ENCODE data around the gene GLB1L.

GLB1L gene

GRCh38 chr2:219214141-219214540 is 31.1 kb downstream of the GLB1L start:
- H3K9me3 ChIP-seq (ENCODE audit: insufficient read depth, low read length) = no peaks in the 10 kb centered on the region
- H3F3A ChIP-seq (ENCODE audit: insufficient read depth) = no peaks in the 10 kb centered on the region
- H3K36me3 ChIP-seq (ENCODE audit: low read length) = no peaks in the 10 kb centered on the region
- no peaks in the 10 kb centered on the region for H4K20me1 ChIP-seq (ENCODE audit: low read depth, low read length)
- no peak overlapping the region for H3K27ac ChIP-seq (ENCODE audit: low read depth, low read length)
- H3K9ac ChIP-seq (ENCODE audit: low read length) = no peak overlapping the region
- H3K4me2 ChIP-seq (ENCODE audit: low read depth, low read length, poor library complexity, severe bottlenecking) = no peak overlapping the region
- H3K9me2 ChIP-seq (replicated peaks; ENCODE audit: insufficient read depth, low read length) = no peaks in the 10 kb centered on the region
- no peaks in the 10 kb centered on the region for H3K79me2 ChIP-seq (ENCODE audit: insufficient read depth, low read length)
- no peaks in the 10 kb centered on the region for H3K27me3 ChIP-seq (ENCODE audit: low read length)
- H3K4me3 ChIP-seq (ENCODE audit: insufficient read depth, low read length, poor library complexity, severe bottlenecking) = no peak overlapping the region
- H2AFZ ChIP-seq (ENCODE audit: low read depth, low read length, severe bottlenecking) = no peak overlapping the region
- TF ChIP-seq CTCF (IDR thresholded peaks at IDR 0.05; ENCODE audit: insufficient read depth, low read length, poor library complexity, severe bottlenecking) (no peak), EZH2phosphoT487 (conservative IDR thresholded peaks at IDR 0.05; ENCODE audit: low read length) (no peak)

GRCh38 chr2:219213486-219214071 is 31.7 kb downstream of the GLB1L start:
- Histone ChIP-seq H3K79me2 (ENCODE audit: insufficient read depth, low read length) (no peaks in the 10 kb centered on the region), H3K9ac (ENCODE audit: low read length) (no peak overlapping the region), H2AFZ (ENCODE audit: low read depth, low read length, severe bottlenecking) (no peak overlapping the region), H3K27me3 (ENCODE audit: low read length) (no peaks in the 10 kb centered on the region), H3K27ac (ENCODE audit: low read depth, low read length) (no peak overlapping the region), H3K36me3 (ENCODE audit: low read length) (no peaks in the 10 kb centered on the region), H4K20me1 (ENCODE audit: low read depth, low read length) (no peaks in the 10 kb centered on the region), H3K4me2 (ENCODE audit: low read depth, low read length, poor library complexity, severe bottlenecking) (no peak overlapping the region), H3K9me3 (ENCODE audit: insufficient read depth, low read length) (no peaks in the 10 kb centered on the region), H3F3A (ENCODE audit: insufficient read depth) (no peaks in the 10 kb centered on the region), H3K4me3 (ENCODE audit: insufficient read depth, low read length, poor library complexity, severe bottlenecking) (no peak overlapping the region), H3K9me2 (replicated peaks; ENCODE audit: insufficient read depth, low read length) (no peaks in the 10 kb centered on the region)
- no peak for TF ChIP-seq CTCF (IDR thresholded peaks at IDR 0.05; ENCODE audit: insufficient read depth, low read length, poor library complexity, severe bottlenecking)
- no peak for TF ChIP-seq EZH2phosphoT487 (conservative IDR thresholded peaks at IDR 0.05; ENCODE audit: low read length)

- Histone ChIP-seq H3K79me2 (ENCODE audit: insufficient read depth, low read length) (no peaks in the 10 kb centered on the region), H3K36me3 (ENCODE audit: low read length) (no peaks in the 10 kb centered on the region), H2AFZ (ENCODE audit: low read depth, low read length, severe bottlenecking) (no peak overlapping the region), H3K27ac (ENCODE audit: low read depth, low read length) (no peak overlapping the region), H4K20me1 (ENCODE audit: low read depth, low read length) (no peaks in the 10 kb centered on the region), H3K9ac (ENCODE audit: low read length) (no peak overlapping the region), H3K9me2 (replicated peaks; ENCODE audit: insufficient read depth, low read length) (no peaks in the 10 kb centered on the region), H3F3A (ENCODE audit: insufficient read depth) (no peaks in the 10 kb centered on the region), H3K4me2 (ENCODE audit: low read depth, low read length, poor library complexity, severe bottlenecking) (no peak overlapping the region), H3K27me3 (ENCODE audit: low read length) (no peaks in the 10 kb centered on the region), H3K9me3 (ENCODE audit: insufficient read depth, low read length) (no peaks in the 10 kb centered on the region), H3K4me3 (ENCODE audit: insufficient read depth, low read length, poor library complexity, severe bottlenecking) (no peak overlapping the region)
- TF ChIP-seq CTCF (IDR thresholded peaks at IDR 0.05; ENCODE audit: insufficient read depth, low read length, poor library complexity, severe bottlenecking) (no peak), EZH2phosphoT487 (conservative IDR thresholded peaks at IDR 0.05; ENCODE audit: low read length) (no peak)
These were observed 32.2 kb downstream of the GLB1L start for GRCh38 chr2:219213026-219213415.
